ENCODE measurements around the gene SLC6A3.

GRCh38 chr5:1480217-1480616, 35.0 kb upstream of the SLC6A3 start:
- TF ChIP-seq GABPA (IDR thresholded peaks at IDR 0.05; ENCODE audit: low read depth) (no peak), CTCF (IDR thresholded peaks at IDR 0.05; ENCODE audit: insufficient read depth, low read length) (no peak)
